ENCODE measurements around the gene HAVCR1. TPM values are rescaled to one million over a fixed set of nuclear protein-coding genes. Genes with fewer than 3 reads are reported as not detected.

The HAVCR1 gene
- total and polyA plus RNA-seq, 8 donors, result 0.18 TPM; not detected in 7

GRCh38 chr5:157088342-157088990 lies 29.6 kb upstream of the HAVCR1 start:
- no peaks in the 10 kb centered on the region for H3K9me3 ChIP-seq
- no peak for TF ChIP-seq CTCF (IDR thresholded peaks at IDR 0.05)
- no peaks in the 10 kb centered on the region for H3K4me1 ChIP-seq
- no peak overlapping the region for H3K4me3 ChIP-seq
- no peak overlapping the region for H3K27ac ChIP-seq
- no peak for DNase-seq
- no peaks in the 10 kb centered on the region for H3K36me3 ChIP-seq
- no peak for FAIRE-seq
- no peaks in the 10 kb centered on the region for H3K27me3 ChIP-seq
- intact Hi-C loops (cut with DNase I), result no loop called here
- 61 to 64% methylated on average over 3 of the region's 3 CpGs for WGBS, 2 donors
- ATAC-seq, result no peak

GRCh38 chr5:157086751-157087359 lies 27.9 kb upstream of the HAVCR1 start:
- ATAC-seq, result no peak
- H3K36me3 ChIP-seq, result no peaks in the 10 kb centered on the region
- DNase-seq, result no peak
- no peak overlapping the region for H3K27ac ChIP-seq
- H3K27me3 ChIP-seq, result no peaks in the 10 kb centered on the region
- no peak for TF ChIP-seq CTCF (IDR thresholded peaks at IDR 0.05)
- no peak overlapping the region for H3K4me3 ChIP-seq
- no peaks in the 10 kb centered on the region for H3K4me1 ChIP-seq
- intact Hi-C loops (cut with DNase I), result no loop called here
- 61 to 72% methylated on average over 8 of the region's 8 CpGs for WGBS, 2 donors
- no peak for FAIRE-seq
- no peaks in the 10 kb centered on the region for H3K9me3 ChIP-seq

- WGBS, 2 donors, result 56 to 75% methylated on average over 4 of the region's 4 CpGs
- Histone ChIP-seq H3K9me3 (no peaks in the 10 kb centered on the region), H3K27ac (no peak overlapping the region), H3K4me3 (no peak overlapping the region), H3K27me3 (no peaks in the 10 kb centered on the region), H3K4me1 (no peaks in the 10 kb centered on the region), H3K36me3 (no peaks in the 10 kb centered on the region)
- TF ChIP-seq CTCF (IDR thresholded peaks at IDR 0.05), result no peak
- ATAC-seq (no peak), FAIRE-seq (no peak), DNase-seq (no peak)
- intact Hi-C loops (cut with DNase I), result no loop called here
Measured at GRCh38 chr5:157085930-157086329, 27.0 kb upstream of the HAVCR1 start.

- H3K4me1 ChIP-seq, result no peaks in the 10 kb centered on the region
- no peaks in the 10 kb centered on the region for H3K36me3 ChIP-seq
- no peak for TF ChIP-seq CTCF (IDR thresholded peaks at IDR 0.05)
- H3K27me3 ChIP-seq, result no peaks in the 10 kb centered on the region
- no peak overlapping the region for H3K27ac ChIP-seq
- DNase-seq (no peak), FAIRE-seq (no peak), ATAC-seq (no peak)
- no peak overlapping the region for H3K4me3 ChIP-seq
- intact Hi-C loops (cut with DNase I), result no loop called here
- no peaks in the 10 kb centered on the region for H3K9me3 ChIP-seq
- 41 to 62% methylated on average over 2 of the region's 2 CpGs for WGBS, 2 donors
Measured at GRCh38 chr5:157080286-157080685, 21.4 kb upstream of the HAVCR1 start.

- Histone ChIP-seq H3K9me3 (no peaks in the 10 kb centered on the region), H3K4me3 (no peak overlapping the region), H3K36me3 (no peaks in the 10 kb centered on the region), H3K27ac (no peak overlapping the region), H3K27me3 (no peaks in the 10 kb centered on the region), H3K4me1 (no peaks in the 10 kb centered on the region)
- no peak for DNase-seq
- ATAC-seq, result peak in 2 of 4 donors; percentile 31 to 45
- intact Hi-C loops (cut with DNase I), result no loop called here
- no peak for TF ChIP-seq CTCF (IDR thresholded peaks at IDR 0.05)
- no peak for FAIRE-seq
- 39 to 63% methylated on average over 4 of the region's 4 CpGs for WGBS, 2 donors
Measured at GRCh38 chr5:157076558-157076957, 17.6 kb upstream of the HAVCR1 start.
